ENCODE results near the gene ATF6B. TPM values are rescaled to one million over a fixed set of nuclear protein-coding genes. Genes with fewer than 3 reads are reported as not detected.

ATF6B gene
- total and polyA plus RNA-seq, 9 donors, result 11.7 to 53.3 (median 46.5) TPM

DNA sequence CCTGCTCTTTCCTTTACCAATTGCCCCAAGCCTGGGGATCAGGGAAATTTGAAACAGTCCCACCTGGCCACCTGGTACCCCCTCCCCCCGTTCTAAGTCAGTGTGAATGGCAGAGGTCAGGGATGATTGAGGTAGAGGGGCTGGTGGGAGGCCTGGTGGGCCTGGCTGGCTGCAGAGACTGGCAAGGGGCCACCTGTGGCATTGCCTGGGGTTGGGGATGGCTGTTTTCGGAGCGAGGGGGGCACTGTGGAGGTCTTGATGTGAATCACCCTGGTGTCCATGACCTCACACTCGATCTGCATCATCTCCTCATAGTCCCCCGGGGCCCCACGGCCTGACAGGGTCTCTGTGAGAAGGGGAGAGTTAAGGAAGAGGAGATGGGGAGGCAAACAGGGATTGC is 12.4 kb downstream of the ATF6B start:
- no CpG with 5 or more reads among the region's 6 CpGs for WGBS (ENCODE audit: insufficient coverage)
- H3K4me1 ChIP-seq (ENCODE audit: control insufficient read depth, insufficient read depth, low read length), result peaks cover 55% of the 10 kb centered on the region
- DNase-seq, result no peak
- H3K9me3 ChIP-seq (replicated peaks; ENCODE audit: control insufficient read depth, low read depth, low read length), result no peaks in the 10 kb centered on the region
- H3K27me3 ChIP-seq (ENCODE audit: control insufficient read depth, insufficient read depth, low read length), result no peaks in the 10 kb centered on the region
- no peak overlapping the region for H3K27ac ChIP-seq (ENCODE audit: low read length)
- H3K36me3 ChIP-seq (ENCODE audit: control insufficient read depth, insufficient read depth, low read length), result peaks cover 60% of the 10 kb centered on the region
- no peak overlapping the region for H3K4me3 ChIP-seq (ENCODE audit: low read length)

DNA sequence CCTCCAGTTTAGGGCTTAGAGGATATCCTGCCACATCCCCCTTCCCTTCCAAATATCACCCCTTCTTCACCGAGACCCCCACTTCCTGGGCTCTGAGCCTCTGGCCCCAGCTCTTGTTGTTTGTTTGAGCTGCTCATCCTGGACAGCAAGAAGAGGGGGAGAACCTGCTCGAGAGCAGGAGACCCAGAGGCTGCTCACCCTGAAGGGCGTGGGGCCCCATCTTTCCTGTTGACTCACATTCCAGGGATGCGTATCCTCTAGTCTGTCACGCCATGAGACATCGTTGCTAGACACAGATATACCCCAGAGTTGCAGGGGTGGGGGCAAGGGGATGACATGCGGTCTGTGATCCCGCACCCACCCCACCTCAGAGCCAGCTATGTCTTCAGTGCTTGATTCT is 13.2 kb downstream of the ATF6B start:
- H3K27me3 ChIP-seq (ENCODE audit: control insufficient read depth, insufficient read depth, low read length), result no peaks in the 10 kb centered on the region
- WGBS (ENCODE audit: insufficient coverage), result 27% methylated on average over 3 of the region's 8 CpGs
- peak; percentile 69 for DNase-seq
- H3K4me1 ChIP-seq (ENCODE audit: control insufficient read depth, insufficient read depth, low read length), result peaks cover 63% of the 10 kb centered on the region
- no peaks in the 10 kb centered on the region for H3K9me3 ChIP-seq (replicated peaks; ENCODE audit: control insufficient read depth, low read depth, low read length)
- peak overlapping the region; percentile 98 for H3K27ac ChIP-seq (ENCODE audit: low read length)
- no peak overlapping the region for H3K4me3 ChIP-seq (ENCODE audit: low read length)
- H3K36me3 ChIP-seq (ENCODE audit: control insufficient read depth, insufficient read depth, low read length), result peaks cover 54% of the 10 kb centered on the region

- Histone ChIP-seq H3K9me3 (replicated peaks; ENCODE audit: control insufficient read depth, low read depth, low read length) (no peaks in the 10 kb centered on the region), H3K27ac (ENCODE audit: low read length) (peak overlapping the region; percentile 98), H3K4me1 (ENCODE audit: control insufficient read depth, insufficient read depth, low read length) (peaks cover 67% of the 10 kb centered on the region), H3K27me3 (ENCODE audit: control insufficient read depth, insufficient read depth, low read length) (peaks cover 4% of the 10 kb centered on the region), H3K36me3 (ENCODE audit: control insufficient read depth, insufficient read depth, low read length) (peaks cover 43% of the 10 kb centered on the region), H3K4me3 (ENCODE audit: low read length) (no peak overlapping the region)
- WGBS (ENCODE audit: insufficient coverage), result 62% methylated on average over 3 of the region's 9 CpGs
- DNase-seq, result peak; percentile 99
These were observed 14.4 kb downstream of the ATF6B start for GRCh38 chr6:32113386-32114352.

DNA sequence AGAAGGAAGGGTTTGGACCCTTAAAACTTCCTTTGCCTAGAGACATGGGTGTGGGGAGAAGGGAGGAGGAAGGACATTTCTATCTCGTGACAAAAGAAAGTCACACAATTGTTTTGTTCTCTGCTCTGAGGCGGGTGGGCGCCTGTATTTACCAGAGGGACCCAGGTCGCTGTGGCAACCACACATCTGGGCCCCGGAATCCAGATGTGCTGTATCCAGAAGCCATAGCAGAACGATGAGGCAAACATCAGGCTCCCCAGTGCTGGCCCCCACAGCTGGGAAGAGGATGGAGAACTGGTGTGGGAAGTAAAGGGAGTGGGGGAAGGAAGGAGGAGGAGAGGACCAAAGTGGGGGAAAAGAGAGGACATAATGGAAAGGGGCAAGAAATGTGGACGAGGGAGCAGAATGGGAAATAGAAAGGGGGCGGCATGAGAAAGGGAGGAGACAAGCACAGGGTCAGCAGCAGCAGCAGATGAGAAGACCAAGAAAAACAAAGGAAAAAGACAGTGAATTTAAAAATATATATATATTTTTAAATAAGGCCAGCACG is 15.5 kb downstream of the ATF6B start:
- peak; percentile 99 for DNase-seq
- Histone ChIP-seq H3K27me3 (ENCODE audit: control insufficient read depth, insufficient read depth, low read length) (peaks cover 8% of the 10 kb centered on the region), H3K9me3 (replicated peaks; ENCODE audit: control insufficient read depth, low read depth, low read length) (no peaks in the 10 kb centered on the region), H3K4me3 (ENCODE audit: low read length) (no peak overlapping the region), H3K4me1 (ENCODE audit: control insufficient read depth, insufficient read depth, low read length) (peaks cover 76% of the 10 kb centered on the region), H3K27ac (ENCODE audit: low read length) (peak overlapping the region; percentile 98), H3K36me3 (ENCODE audit: control insufficient read depth, insufficient read depth, low read length) (peaks cover 31% of the 10 kb centered on the region)
- WGBS (ENCODE audit: insufficient coverage), result 12% methylated on average over 7 of the region's 9 CpGs

DNA sequence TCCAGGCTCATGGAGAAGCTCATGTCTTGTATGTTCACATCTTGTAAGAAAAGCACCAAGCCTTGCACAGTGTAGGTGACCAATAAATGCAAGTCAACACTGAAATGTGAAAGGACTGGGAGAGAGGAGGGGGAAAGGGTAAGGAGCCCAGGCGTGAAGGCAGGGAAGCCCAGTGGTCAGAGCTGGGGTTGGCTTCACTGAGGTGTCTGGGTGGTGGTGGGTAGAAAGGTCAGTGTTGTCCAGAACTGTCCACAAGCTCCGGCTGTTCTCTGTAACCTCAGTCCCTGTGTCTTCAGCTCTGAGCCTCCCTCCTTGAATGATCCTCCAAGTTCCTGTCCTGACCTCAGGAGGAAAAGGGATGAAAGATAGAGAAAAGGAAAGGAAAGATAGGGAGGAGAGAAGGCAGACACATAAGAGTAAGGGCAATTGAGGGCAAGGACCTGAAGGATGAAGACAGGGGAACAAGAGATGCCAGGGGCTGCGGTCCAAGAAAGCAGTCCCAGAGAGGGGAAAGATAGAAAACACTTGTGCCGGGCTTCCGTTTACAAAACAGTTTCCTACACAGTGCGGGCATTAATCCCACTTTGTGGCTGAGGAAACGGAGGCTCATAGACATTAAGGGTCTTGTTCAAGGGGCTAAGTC is 16.5 kb downstream of the ATF6B start:
- DNase-seq, result peak; percentile 93
- Histone ChIP-seq H3K4me3 (ENCODE audit: low read length) (no peak overlapping the region), H3K9me3 (replicated peaks; ENCODE audit: control insufficient read depth, low read depth, low read length) (no peaks in the 10 kb centered on the region), H3K27ac (ENCODE audit: low read length) (peak overlapping the region; percentile 98), H3K27me3 (ENCODE audit: control insufficient read depth, insufficient read depth, low read length) (peaks cover 9% of the 10 kb centered on the region), H3K36me3 (ENCODE audit: control insufficient read depth, insufficient read depth, low read length) (peaks cover 22% of the 10 kb centered on the region), H3K4me1 (ENCODE audit: control insufficient read depth, insufficient read depth, low read length) (peaks cover 85% of the 10 kb centered on the region)
- WGBS (ENCODE audit: insufficient coverage), result 12% methylated on average over 5 of the region's 7 CpGs

- peak; percentile 84 for DNase-seq
- Histone ChIP-seq H3K36me3 (ENCODE audit: control insufficient read depth, insufficient read depth, low read length) (peaks cover 18% of the 10 kb centered on the region), H3K4me3 (ENCODE audit: low read length) (no peak overlapping the region), H3K9me3 (replicated peaks; ENCODE audit: control insufficient read depth, low read depth, low read length) (no peaks in the 10 kb centered on the region), H3K4me1 (ENCODE audit: control insufficient read depth, insufficient read depth, low read length) (peaks cover 87% of the 10 kb centered on the region), H3K27ac (ENCODE audit: low read length) (peak overlapping the region; percentile 98), H3K27me3 (ENCODE audit: control insufficient read depth, insufficient read depth, low read length) (peaks cover 9% of the 10 kb centered on the region)
- WGBS (ENCODE audit: insufficient coverage), result 20% methylated on average over 7 of the region's 7 CpGs
These were observed 17.4 kb downstream of the ATF6B start for GRCh38 chr6:32110632-32111031.

GRCh38 chr6:32109765-32110160 is 18.3 kb downstream of the ATF6B start:
- Histone ChIP-seq H3K36me3 (ENCODE audit: control insufficient read depth, insufficient read depth, low read length) (peaks cover 12% of the 10 kb centered on the region), H3K4me1 (ENCODE audit: control insufficient read depth, insufficient read depth, low read length) (peaks cover 84% of the 10 kb centered on the region), H3K27me3 (ENCODE audit: control insufficient read depth, insufficient read depth, low read length) (peaks cover 9% of the 10 kb centered on the region), H3K9me3 (replicated peaks; ENCODE audit: control insufficient read depth, low read depth, low read length) (no peaks in the 10 kb centered on the region), H3K27ac (ENCODE audit: low read length) (peak overlapping the region; percentile 98), H3K4me3 (ENCODE audit: low read length) (peak overlapping the region; percentile 71)
- DNase-seq, result no peak
- WGBS (ENCODE audit: insufficient coverage), result 51% methylated on average over 6 of the region's 6 CpGs

GRCh38 chr6:32109114-32109764 is 18.8 kb downstream of the ATF6B start, which contains the start of gene TNXB:
TSS of gene TNXB (minus strand) at chr6:32109338. CDS start at chr6:32098198, 11,140 bp downstream.
- 20% methylated on average over 3 of the region's 12 CpGs for WGBS (ENCODE audit: insufficient coverage)

GRCh38 chr6:32108727-32109113 is 19.3 kb downstream of the ATF6B start:
- peaks cover 9% of the 10 kb centered on the region for H3K36me3 ChIP-seq (ENCODE audit: control insufficient read depth, insufficient read depth, low read length)
- H3K4me3 ChIP-seq (ENCODE audit: low read length), result peak overlapping the region; percentile 71
- 18% methylated on average over 6 of the region's 6 CpGs for WGBS (ENCODE audit: insufficient coverage)
- no peaks in the 10 kb centered on the region for H3K9me3 ChIP-seq (replicated peaks; ENCODE audit: control insufficient read depth, low read depth, low read length)
- no peak for DNase-seq
- H3K27ac ChIP-seq (ENCODE audit: low read length), result peak overlapping the region; percentile 98
- H3K27me3 ChIP-seq (ENCODE audit: control insufficient read depth, insufficient read depth, low read length), result peaks cover 9% of the 10 kb centered on the region
- peaks cover 75% of the 10 kb centered on the region for H3K4me1 ChIP-seq (ENCODE audit: control insufficient read depth, insufficient read depth, low read length)

More at GRCh38 chr6:32109114-32109764, 18.8 kb downstream of the ATF6B start, which contains the start of gene TNXB:
- Histone ChIP-seq H3K4me3 (ENCODE audit: low read length) (peak within 1 kb of the TSS; percentile 71), H3K36me3 (ENCODE audit: control insufficient read depth, insufficient read depth, low read length) (peaks cover 9% of the 10 kb centered on the region), H3K27me3 (ENCODE audit: control insufficient read depth, insufficient read depth, low read length) (peaks cover 9% of the 10 kb centered on the region), H3K4me1 (ENCODE audit: control insufficient read depth, insufficient read depth, low read length) (peaks cover 80% of the 10 kb centered on the region), H3K27ac (ENCODE audit: low read length) (peak within 1 kb of the TSS; percentile 98), H3K9me3 (replicated peaks; ENCODE audit: control insufficient read depth, low read depth, low read length) (no peaks in the 10 kb centered on the region)
- peak; percentile 89 for DNase-seq
